CD14-positive monocyte (primary cell): ENCODE data around the gene CDH8. TPM values are rescaled to one million over a fixed set of nuclear protein-coding genes. Genes with fewer than 3 reads are reported as not detected.
A peak's percentile ranks its signal among the peaks of the same experiment; 100 is the strongest.

Experiments used
- DNase-seq, 3 donors: peaks; one replicate each; pipeline ENCODE4 v3.0.0-alpha.2; 2011 to 2022
- H2AFZ ChIP-seq: 2 replicates; pipeline ENCODE4 v1.6.0; 2012; ENCODE audit warnings: mild to moderate bottlenecking, low read depth, low read length, inconsistent platforms; ENCODE audit not compliant: insufficient read depth, poor library complexity, severe bottlenecking
- H3K27ac ChIP-seq, 2 donors: 1 replicate in 1 of 2; 2 replicates in 1 of 2; pipeline ENCODE4 v1.5.1; 2012 to 2013; ENCODE audit warnings: low read length in 2 of 2, control low read depth in 1 of 2, inconsistent platforms in 1 of 2, low read depth in 1 of 2, mild to moderate bottlenecking in 1 of 2
- H3K27me3 ChIP-seq, 2 donors: one replicate each; pipeline versions ENCODE4 v1.6.0 to v1.6.1; 2011 to 2013; ENCODE audit warnings: low read length in 2 of 2; ENCODE audit not compliant: control insufficient read depth in 2 of 2, insufficient read depth in 2 of 2
- H3K36me3 ChIP-seq, 2 donors: replicated peaks in 1 of 2; 1 replicate in 1 of 2; 2 replicates in 1 of 2; pipeline versions ENCODE4 v1.5.1 to v1.6.1; 2012 to 2013; ENCODE audit warnings: low read length in 2 of 2, control low read depth in 1 of 2, inconsistent platforms in 1 of 2, mild to moderate bottlenecking in 1 of 2; ENCODE audit not compliant: insufficient read depth in 2 of 2, control insufficient read depth in 1 of 2
- H3K4me1 ChIP-seq, 2 donors: 1 replicate in 1 of 2; 2 replicates in 1 of 2; pipeline versions ENCODE4 v1.5.1 to v1.6.1; 2012 to 2013; ENCODE audit warnings: low read length in 2 of 2, control low read depth in 1 of 2, inconsistent platforms in 1 of 2, mild to moderate bottlenecking in 1 of 2, moderate library complexity in 1 of 2; ENCODE audit not compliant: insufficient read depth in 2 of 2, control insufficient read depth in 1 of 2
- H3K4me2 ChIP-seq: replicated peaks from 2 replicates; pipeline ENCODE3; 2012; ENCODE audit warnings: low read length, moderate library complexity, mild to moderate bottlenecking; ENCODE audit not compliant: poor library complexity, severe bottlenecking; ENCODE audit errors: extremely low read depth
- H3K4me3 ChIP-seq, 3 experiments: fragments of 200-600 bp in 1 of 3; sonication (generic) in 1 of 3; replicated peaks in 1 of 3; 1 replicate in 2 of 3; 2 replicates in 1 of 3; pipeline ENCODE4 v1.5.1; 2011 to 2013; ENCODE audit warnings: low read length in 3 of 3, mild to moderate bottlenecking in 3 of 3, control low read depth in 2 of 3, low read depth in 2 of 3, inconsistent platforms in 1 of 3, moderate library complexity in 1 of 3
- H3K79me2 ChIP-seq: 2 replicates; pipeline ENCODE4 v1.6.0; 2012; ENCODE audit warnings: mild to moderate bottlenecking, control low read depth, inconsistent platforms, low read length, moderate library complexity; ENCODE audit not compliant: insufficient read depth
- H3K9ac ChIP-seq: 2 replicates; pipeline ENCODE4 v1.6.0; 2017; ENCODE audit warnings: low read length, mild to moderate bottlenecking; ENCODE audit not compliant: insufficient read depth, poor library complexity, severe bottlenecking
- H3K9me3 ChIP-seq, 2 donors: replicated peaks in 1 of 2; 1 replicate in 1 of 2; 2 replicates in 1 of 2; pipeline versions ENCODE4 v1.5.1 to v1.6.1; 2012 to 2013; ENCODE audit warnings: low read length in 2 of 2, control low read depth in 1 of 2; ENCODE audit not compliant: control insufficient read depth in 1 of 2, insufficient read depth in 1 of 2
- H4K20me1 ChIP-seq: 2 replicates; pipeline ENCODE4 v1.6.0; 2012; ENCODE audit warnings: mild to moderate bottlenecking, low read length, control low read depth, moderate library complexity; ENCODE audit not compliant: insufficient read depth
- H3K27ac Mint-ChIP-seq, 7 donors: one replicate each; pipeline ENCODE4 v1.8.0; 2020; ENCODE audit warnings: mild to moderate bottlenecking in 7 of 7, mixed read lengths in 7 of 7, moderate library complexity in 6 of 7, inconsistent platforms in 2 of 7
- H3K27me3 Mint-ChIP-seq, 3 donors: one replicate each; pipeline ENCODE4 v1.8.0; 2021 to 2022; ENCODE audit warnings: low read depth in 3 of 3, mild to moderate bottlenecking in 3 of 3, mixed read lengths in 3 of 3, moderate library complexity in 3 of 3, inconsistent platforms in 1 of 3
- H3K36me3 Mint-ChIP-seq, 2 donors: one replicate each; pipeline ENCODE4 v1.8.0; 2020; ENCODE audit warnings: mixed read lengths in 2 of 2, inconsistent platforms in 1 of 2, mild to moderate bottlenecking in 1 of 2
- H3K4me1 Mint-ChIP-seq: one replicate; pipeline ENCODE4 v1.8.0; 2020; ENCODE audit warnings: mild to moderate bottlenecking, mixed read lengths
- H3K4me3 Mint-ChIP-seq, 2 donors: one replicate each; pipeline ENCODE4 v1.8.0; 2020; ENCODE audit warnings: mild to moderate bottlenecking in 2 of 2, mixed read lengths in 2 of 2, moderate library complexity in 1 of 2
- H3K9me3 Mint-ChIP-seq, 7 donors: one replicate each; pipeline ENCODE4 v1.8.0; 2020 to 2022; ENCODE audit warnings: mixed read lengths in 7 of 7, mild to moderate bottlenecking in 6 of 7, moderate library complexity in 6 of 7, inconsistent platforms in 2 of 7
- CTCF ChIP-seq: fragments of 200-600 bp; IDR thresholded peaks from one replicate; pipeline ENCODE4 v1.8.0; 2022; ENCODE audit warnings: antibody characterized with exemption, mild to moderate bottlenecking
- WGBS: methylation state at CpG from one replicate; pipeline ENCODE4 v1.1.5; 2013; ENCODE audit warnings: missing lambda C conversion rate; ENCODE audit not compliant: insufficient coverage; 5-methylcytosine and 5-hydroxymethylcytosine counted together
- intact Hi-C, 2 donors: fragments of 100-400 bp; cut with micrococcal nuclease; formaldehyde crosslinking; loops; one replicate each; pipeline versions ENCODE4 v1.15.0 to v1.15.1; 2023
- polyA plus RNA-seq, 3 donors: library from polyadenylated mRNA; depleted of rRNA in 1 of 3; unstranded in 2 of 3; stranded (reverse) in 1 of 3; fragments of 300-500 nt in 2 of 3; fragments of >200 nt in 1 of 3; fragmentation: Illumina TruSeq in 2 of 3; gene quantifications; 1 replicate in 2 of 3; 2 replicates in 1 of 3; pipeline ENCODE4 v1.2.3, GENCODE V29; 2012 to 2021

The CDH8 gene
- polyA plus RNA-seq, 3 donors: not detected

DNA sequence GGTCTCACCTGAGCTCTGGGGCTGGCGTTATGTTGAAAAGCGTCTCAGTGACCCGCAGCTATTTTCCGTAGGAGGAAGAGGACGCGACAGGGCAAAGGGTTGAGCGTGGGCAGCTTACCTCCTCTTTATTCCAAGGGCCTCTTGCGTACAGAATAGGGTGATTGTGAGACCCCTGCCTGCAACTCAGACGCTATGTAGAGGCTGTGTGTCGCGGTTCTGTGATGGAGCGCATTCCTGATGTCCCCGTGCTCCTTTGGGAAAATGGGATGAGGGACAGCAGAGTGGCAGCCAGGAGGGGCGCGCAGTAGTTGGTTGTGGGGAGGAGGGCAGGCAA, 531 bp upstream of the CDH8 start:
- Mint-ChIP-seq H3K27me3 (peaks cover 43 to 58% (median 53%) of the 10 kb centered on the region in 3 donors), H3K9me3 (peaks cover 0 to 13% (median 3%) of the 10 kb centered on the region in 7 donors), H3K4me1 (no peaks in the 10 kb centered on the region), H3K36me3 (no peaks in the 10 kb centered on the region), H3K4me3 (peak overlapping the region in 1 of 2 donors; percentile 68), H3K27ac (no peak overlapping the region)
- DNase-seq: no peak
- H3K9me3 ChIP-seq: peaks cover 0 to 12% of the 10 kb centered on the region in 2 donors
- H3K27ac ChIP-seq: no peak overlapping the region
- intact Hi-C loops: no loop called here
- no peaks in the 10 kb centered on the region for H3K4me1 ChIP-seq
- H3K9ac ChIP-seq: no peak overlapping the region
- H4K20me1 ChIP-seq: no peaks in the 10 kb centered on the region
- no peak overlapping the region for H2AFZ ChIP-seq
- no peaks in the 10 kb centered on the region for H3K36me3 ChIP-seq
- H3K4me2 ChIP-seq: no peak overlapping the region
- TF ChIP-seq CTCF: no peak
- no peaks in the 10 kb centered on the region for H3K79me2 ChIP-seq
- H3K4me3 ChIP-seq: no peak overlapping the region
- peaks cover 13 to 51% of the 10 kb centered on the region in 2 donors for H3K27me3 ChIP-seq
- WGBS: 4% methylated on average over 10 of the region's 15 CpGs

GRCh38 chr16:62035115-62036092, 834 bp downstream of the CDH8 start:
- no peak for DNase-seq
- Histone ChIP-seq H3K4me3 (no peak overlapping the region), H3K36me3 (no peaks in the 10 kb centered on the region), H3K27me3 (peaks cover 13 to 50% of the 10 kb centered on the region in 2 donors), H4K20me1 (no peaks in the 10 kb centered on the region), H3K9me3 (peaks cover 0 to 12% of the 10 kb centered on the region in 2 donors), H3K27ac (no peak overlapping the region), H3K79me2 (no peaks in the 10 kb centered on the region), H3K9ac (no peak overlapping the region), H2AFZ (no peak overlapping the region), H3K4me2 (no peak overlapping the region), H3K4me1 (no peaks in the 10 kb centered on the region)
- no peak for TF ChIP-seq CTCF
- Mint-ChIP-seq H3K4me1 (no peaks in the 10 kb centered on the region), H3K27ac (no peak overlapping the region), H3K4me3 (peak overlapping the region in 1 of 2 donors; percentile 71), H3K27me3 (peaks cover 47 to 60% (median 50%) of the 10 kb centered on the region in 3 donors), H3K9me3 (peaks cover 0 to 13% (median 3%) of the 10 kb centered on the region in 7 donors), H3K36me3 (no peaks in the 10 kb centered on the region)
- intact Hi-C loops: no loop called here
- WGBS: 1% methylated on average over 63 of the region's 65 CpGs
